OCI-LY7 (cell line): Measurements from ENCODE around the gene PHACTR2.

ENCODE experiments used
- EZH2phosphoT487 ChIP-seq: fragments of 200-600 bp; sonication (generic); IDR thresholded peaks from 2 replicates; pipeline ENCODE4 v1.6.1; 2018; ENCODE audit warnings: low read depth, borderline replicate concordance, mild to moderate bottlenecking, mixed run types, antibody characterized with exemption, low read length, moderate library complexity, mixed read lengths
- TF ChIP-seq, protein P1 (sequence below): fragments of 200-600 bp; sonication (generic); conservative IDR thresholded peaks from 2 replicates; pipeline ENCODE4 v1.5.1; 2014; ENCODE audit warnings: mild to moderate bottlenecking, antibody characterized with exemption, low read length, moderate library complexity, mixed read lengths

DNA sequence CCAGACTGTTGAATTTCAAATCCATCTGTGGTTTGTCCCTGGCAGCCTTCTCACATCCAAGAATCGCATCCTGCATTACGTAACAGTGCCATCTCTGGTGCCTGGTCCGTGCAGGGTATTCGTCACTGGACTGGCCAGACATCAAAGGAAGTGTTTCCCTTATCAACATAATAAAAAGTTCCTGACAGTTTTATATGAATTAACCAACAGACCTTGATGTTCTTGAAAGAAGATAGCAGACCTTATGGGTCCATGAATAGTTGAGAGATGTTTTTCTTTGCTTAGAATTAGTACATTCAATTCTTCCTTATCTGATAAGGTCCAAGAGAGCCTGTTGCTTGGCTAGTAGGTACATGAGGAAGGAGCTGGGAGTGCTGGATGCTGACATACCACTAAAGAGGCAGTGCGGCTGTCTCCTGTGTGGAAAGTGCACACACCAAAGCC, 77.6 kb downstream of the PHACTR2 start:
- TF ChIP-seq, protein P1, sequence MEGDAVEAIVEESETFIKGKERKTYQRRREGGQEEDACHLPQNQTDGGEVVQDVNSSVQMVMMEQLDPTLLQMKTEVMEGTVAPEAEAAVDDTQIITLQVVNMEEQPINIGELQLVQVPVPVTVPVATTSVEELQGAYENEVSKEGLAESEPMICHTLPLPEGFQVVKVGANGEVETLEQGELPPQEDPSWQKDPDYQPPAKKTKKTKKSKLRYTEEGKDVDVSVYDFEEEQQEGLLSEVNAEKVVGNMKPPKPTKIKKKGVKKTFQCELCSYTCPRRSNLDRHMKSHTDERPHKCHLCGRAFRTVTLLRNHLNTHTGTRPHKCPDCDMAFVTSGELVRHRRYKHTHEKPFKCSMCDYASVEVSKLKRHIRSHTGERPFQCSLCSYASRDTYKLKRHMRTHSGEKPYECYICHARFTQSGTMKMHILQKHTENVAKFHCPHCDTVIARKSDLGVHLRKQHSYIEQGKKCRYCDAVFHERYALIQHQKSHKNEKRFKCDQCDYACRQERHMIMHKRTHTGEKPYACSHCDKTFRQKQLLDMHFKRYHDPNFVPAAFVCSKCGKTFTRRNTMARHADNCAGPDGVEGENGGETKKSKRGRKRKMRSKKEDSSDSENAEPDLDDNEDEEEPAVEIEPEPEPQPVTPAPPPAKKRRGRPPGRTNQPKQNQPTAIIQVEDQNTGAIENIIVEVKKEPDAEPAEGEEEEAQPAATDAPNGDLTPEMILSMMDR, result no peak
- TF ChIP-seq EZH2phosphoT487, result no peak
